ENCODE data around the gene ZNF576. TPM values are rescaled to one million over a fixed set of nuclear protein-coding genes. Genes with fewer than 3 reads are reported as not detected.
"Not testable (repeated sequence)": the region's sequence is repeated elsewhere in the genome, so short reads cannot be mapped to it uniquely, and the experiment has no call there.

Gene ZNF576
- total RNA-seq, 1 donor from 2014 or later = 6.8 TPM

DNA sequence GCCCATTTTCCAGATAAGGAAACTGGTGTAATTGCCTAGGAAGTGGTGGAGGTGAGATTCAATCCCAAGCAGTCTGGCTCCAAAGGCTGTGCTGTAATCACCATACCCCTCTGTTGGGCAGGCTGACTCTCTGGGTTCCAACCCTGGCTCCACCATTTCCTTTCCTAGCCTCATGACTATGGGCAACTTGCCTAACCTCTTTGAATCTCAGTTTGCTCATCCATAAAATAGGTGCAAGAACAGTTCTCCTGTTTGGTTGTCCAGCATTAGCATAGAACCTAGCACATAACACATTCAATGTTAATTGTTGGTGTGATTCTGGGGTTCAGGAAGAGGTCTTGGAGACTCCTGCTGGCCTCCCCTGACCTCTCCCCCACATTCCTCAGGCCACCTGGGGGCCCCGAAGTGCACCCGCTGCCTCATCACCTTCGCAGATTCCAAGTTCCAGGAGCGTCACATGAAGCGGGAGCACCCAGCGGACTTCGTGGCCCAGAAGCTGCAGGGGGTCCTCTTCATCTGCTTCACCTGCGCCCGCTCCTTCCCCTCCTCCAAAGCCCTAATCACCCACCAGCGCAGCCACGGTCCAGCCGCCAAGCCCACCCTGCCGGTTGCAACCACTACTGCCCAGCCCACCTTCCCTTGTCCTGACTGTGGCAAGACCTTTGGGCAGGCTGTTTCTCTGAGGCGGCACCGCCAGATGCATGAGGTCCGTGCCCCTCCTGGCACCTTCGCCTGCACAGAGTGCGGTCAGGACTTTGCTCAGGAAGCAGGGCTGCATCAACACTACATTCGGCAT, 2.2 kb downstream of the ZNF576 start:
- peaks cover 11 to 29% (median 15%) of the 10 kb centered on the region in 3 donors for H3K36me3 ChIP-seq (ENCODE audit: control insufficient read depth in 3 of 3, insufficient read depth in 3 of 3, low read length in 3 of 3)

DNA sequence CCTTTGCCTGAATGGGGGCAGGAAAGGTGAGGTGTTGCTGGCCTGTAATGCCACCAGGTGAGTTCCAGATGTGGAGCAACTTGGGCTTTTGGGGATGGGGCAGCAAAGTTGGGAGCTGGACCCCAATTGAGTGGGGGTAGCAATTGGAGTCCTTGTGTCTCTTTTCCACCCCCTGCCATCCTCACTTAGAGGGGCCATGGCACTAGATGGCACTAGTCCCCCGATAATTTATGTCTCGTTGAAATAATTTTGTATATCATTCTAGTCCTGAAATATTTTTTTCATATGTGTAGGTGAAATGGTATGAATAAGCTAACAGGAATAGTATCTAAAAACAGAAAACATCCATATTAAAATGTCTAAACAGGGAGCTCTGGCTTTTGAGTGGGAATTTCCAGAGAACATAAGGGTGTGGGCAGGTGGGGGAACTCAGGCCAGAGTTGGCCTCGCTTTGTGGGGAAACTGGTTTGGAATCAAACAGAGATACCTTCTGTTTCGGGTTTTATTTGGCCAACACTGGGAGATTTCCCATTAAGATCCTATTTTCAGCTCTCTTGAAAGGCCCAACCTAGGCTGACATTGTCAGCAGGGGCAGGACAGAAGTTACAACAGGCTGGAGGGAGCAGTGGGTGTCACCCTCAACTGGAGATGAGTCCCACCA, 3.4 kb downstream of the ZNF576 start:
- peaks cover 21 to 32% (median 24%) of the 10 kb centered on the region in 3 donors for H3K4me1 ChIP-seq (ENCODE audit: control insufficient read depth in 3 of 3, insufficient read depth in 3 of 3, low read length in 3 of 3)
- peaks cover 9 to 24% (median 15%) of the 10 kb centered on the region in 3 donors for H3K36me3 ChIP-seq (ENCODE audit: control insufficient read depth in 3 of 3, insufficient read depth in 3 of 3, low read length in 3 of 3)
- no peaks in the 10 kb centered on the region for H3K9me3 ChIP-seq (ENCODE audit: control insufficient read depth in 3 of 3, low read length in 3 of 3)
- no peaks in the 10 kb centered on the region for H3K27me3 ChIP-seq (ENCODE audit: control insufficient read depth in 3 of 3, insufficient read depth in 3 of 3, low read length in 3 of 3)
- H3K4me3 ChIP-seq (ENCODE audit: low read length in 3 of 3) = no peak overlapping the region
- no peak overlapping the region for H3K27ac ChIP-seq (ENCODE audit: low read depth, low read length)
- H3K9ac ChIP-seq (ENCODE audit: low read depth in 1 of 3, low read length in 3 of 3) = no peak overlapping the region

More for the DNA sequence above, 2.2 kb downstream of the ZNF576 start:
- Histone ChIP-seq H3K4me1 (ENCODE audit: control insufficient read depth in 3 of 3, insufficient read depth in 3 of 3, low read length in 3 of 3) (peaks cover 31 to 43% (median 33%) of the 10 kb centered on the region in 3 donors), H3K9me3 (ENCODE audit: control insufficient read depth in 3 of 3, low read length in 3 of 3) (no peaks in the 10 kb centered on the region), H3K9ac (ENCODE audit: low read depth in 1 of 3, low read length in 3 of 3) (no peak overlapping the region), H3K4me3 (ENCODE audit: low read length in 3 of 3) (no peak overlapping the region), H3K27ac (ENCODE audit: low read depth, low read length) (no peak overlapping the region), H3K27me3 (ENCODE audit: control insufficient read depth in 3 of 3, insufficient read depth in 3 of 3, low read length in 3 of 3) (no peaks in the 10 kb centered on the region)

DNA sequence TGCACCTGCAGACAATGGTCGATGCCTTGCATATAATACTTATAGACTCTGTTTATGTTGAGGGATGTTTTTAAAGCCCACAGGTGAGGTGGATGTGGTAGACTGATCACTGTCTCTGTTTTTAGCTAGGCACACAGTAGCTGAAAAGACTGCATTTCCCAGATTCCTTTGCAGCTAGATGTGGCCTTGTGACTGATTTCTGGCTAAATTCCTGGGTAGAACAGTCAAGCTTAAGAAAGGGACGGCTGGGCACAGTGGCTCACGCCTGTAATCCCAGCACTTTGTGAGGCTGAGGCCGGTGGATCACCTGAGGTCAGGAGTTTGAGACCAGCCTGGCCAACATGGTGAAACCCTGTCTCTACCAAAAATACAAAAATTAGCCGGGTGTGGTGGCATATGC, 3.9 kb downstream of the ZNF576 start:
- H3K27me3 ChIP-seq (ENCODE audit: control insufficient read depth in 3 of 3, insufficient read depth in 3 of 3, low read length in 3 of 3); H3K9me3 ChIP-seq (ENCODE audit: control insufficient read depth in 3 of 3, low read length in 3 of 3); H3K4me3 ChIP-seq (ENCODE audit: low read length in 3 of 3); H3K9ac ChIP-seq (ENCODE audit: low read depth in 1 of 3, low read length in 3 of 3); H3K27ac ChIP-seq (ENCODE audit: low read depth, low read length): not testable (repeated sequence)
- peaks cover 15 to 26% (median 18%) of the 10 kb centered on the region in 3 donors for H3K4me1 ChIP-seq (ENCODE audit: control insufficient read depth in 3 of 3, insufficient read depth in 3 of 3, low read length in 3 of 3)
- H3K36me3 ChIP-seq (ENCODE audit: control insufficient read depth in 3 of 3, insufficient read depth in 3 of 3, low read length in 3 of 3) = peaks cover 9 to 24% (median 15%) of the 10 kb centered on the region in 3 donors

DNA sequence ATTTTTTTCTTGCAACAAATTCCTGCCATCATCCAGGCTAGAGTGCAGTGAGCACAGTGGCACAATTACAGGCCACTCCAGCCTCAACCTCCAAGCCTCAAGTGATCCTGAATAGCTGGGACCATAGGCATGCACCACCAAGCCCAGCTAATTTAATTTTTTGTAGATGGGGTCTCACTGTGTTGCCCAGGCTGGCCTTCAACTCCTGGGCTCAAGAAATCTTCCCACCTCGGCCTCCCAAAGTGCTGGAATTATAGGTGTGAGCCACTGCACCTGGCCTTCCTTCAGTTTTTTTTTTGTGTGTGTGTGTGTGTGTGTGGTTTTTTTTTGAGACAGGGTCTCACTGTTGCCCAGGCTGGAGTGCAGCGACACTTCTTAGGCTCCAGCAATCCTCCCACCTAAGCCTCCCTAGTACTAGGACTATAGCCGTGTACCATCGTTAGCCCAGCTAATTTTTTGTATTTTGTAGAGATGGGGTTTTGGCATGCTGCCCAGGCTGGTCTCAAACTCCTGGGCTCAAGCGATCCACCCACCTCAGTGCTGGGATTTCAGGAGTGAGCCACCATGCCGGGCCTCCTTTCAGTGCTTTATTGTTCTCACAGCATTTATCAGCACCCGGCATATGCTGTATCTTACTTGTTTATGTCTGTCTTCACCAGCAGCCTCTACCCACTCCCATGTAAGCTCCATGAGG, 9.6 kb downstream of the ZNF576 start:
- H3K4me3 ChIP-seq (ENCODE audit: low read length in 3 of 3) = no peak overlapping the region
- H3K27ac ChIP-seq (ENCODE audit: low read depth, low read length) = no peak overlapping the region
- no peaks in the 10 kb centered on the region for H3K9me3 ChIP-seq (ENCODE audit: control insufficient read depth in 3 of 3, low read length in 3 of 3)
- H3K4me1 ChIP-seq (ENCODE audit: control insufficient read depth in 3 of 3, insufficient read depth in 3 of 3, low read length in 3 of 3) = peaks cover 0 to 4% (median 0%) of the 10 kb centered on the region in 3 donors
- peaks cover 4 to 10% (median 9%) of the 10 kb centered on the region in 3 donors for H3K36me3 ChIP-seq (ENCODE audit: control insufficient read depth in 3 of 3, insufficient read depth in 3 of 3, low read length in 3 of 3)
- H3K27me3 ChIP-seq (ENCODE audit: control insufficient read depth in 3 of 3, insufficient read depth in 3 of 3, low read length in 3 of 3) = no peaks in the 10 kb centered on the region
- H3K9ac ChIP-seq (ENCODE audit: low read depth in 1 of 3, low read length in 3 of 3) = no peak overlapping the region

DNA sequence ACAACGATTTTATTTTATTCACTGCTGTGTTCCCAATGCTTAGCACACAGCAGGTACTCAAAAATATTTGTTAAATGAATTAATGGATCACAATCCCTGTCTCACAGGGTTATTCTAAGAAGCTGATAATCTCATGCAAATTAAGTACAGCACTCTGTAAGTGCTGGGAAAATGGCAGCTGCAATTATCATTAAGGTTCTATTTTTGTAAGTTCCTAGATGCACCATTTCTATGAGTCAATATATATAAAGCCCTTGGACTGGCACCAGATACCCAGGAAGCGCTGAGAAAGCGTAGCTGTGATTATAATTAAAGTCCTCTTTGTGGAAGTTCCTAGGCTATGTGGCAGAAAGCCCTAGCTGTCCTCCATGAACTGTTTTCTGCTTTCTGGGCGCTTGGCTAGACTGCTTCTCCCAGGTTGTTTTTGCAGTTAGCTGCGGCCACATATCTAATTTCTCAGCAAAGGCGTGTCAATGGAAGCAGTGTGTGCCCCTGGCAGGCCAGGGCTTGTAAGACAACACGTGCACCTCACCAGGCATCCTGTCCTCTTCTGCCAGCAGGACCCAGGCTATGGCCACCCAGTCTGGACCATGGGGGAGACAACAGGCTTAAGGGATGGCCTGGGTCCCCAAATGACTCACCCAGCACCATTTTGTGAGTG, 10.3 kb downstream of the ZNF576 start:
- H3K4me3 ChIP-seq (ENCODE audit: low read length in 3 of 3) = no peak overlapping the region
- H3K9me3 ChIP-seq (ENCODE audit: control insufficient read depth in 3 of 3, low read length in 3 of 3) = no peaks in the 10 kb centered on the region
- H3K4me1 ChIP-seq (ENCODE audit: control insufficient read depth in 3 of 3, insufficient read depth in 3 of 3, low read length in 3 of 3) = peaks cover 0 to 4% (median 0%) of the 10 kb centered on the region in 3 donors
- no peak overlapping the region for H3K9ac ChIP-seq (ENCODE audit: low read depth in 1 of 3, low read length in 3 of 3)
- no peaks in the 10 kb centered on the region for H3K27me3 ChIP-seq (ENCODE audit: control insufficient read depth in 3 of 3, insufficient read depth in 3 of 3, low read length in 3 of 3)
- H3K27ac ChIP-seq (ENCODE audit: low read depth, low read length) = peak overlapping the region; percentile 19
- H3K36me3 ChIP-seq (ENCODE audit: control insufficient read depth in 3 of 3, insufficient read depth in 3 of 3, low read length in 3 of 3) = peaks cover 4 to 10% (median 5%) of the 10 kb centered on the region in 3 donors

DNA sequence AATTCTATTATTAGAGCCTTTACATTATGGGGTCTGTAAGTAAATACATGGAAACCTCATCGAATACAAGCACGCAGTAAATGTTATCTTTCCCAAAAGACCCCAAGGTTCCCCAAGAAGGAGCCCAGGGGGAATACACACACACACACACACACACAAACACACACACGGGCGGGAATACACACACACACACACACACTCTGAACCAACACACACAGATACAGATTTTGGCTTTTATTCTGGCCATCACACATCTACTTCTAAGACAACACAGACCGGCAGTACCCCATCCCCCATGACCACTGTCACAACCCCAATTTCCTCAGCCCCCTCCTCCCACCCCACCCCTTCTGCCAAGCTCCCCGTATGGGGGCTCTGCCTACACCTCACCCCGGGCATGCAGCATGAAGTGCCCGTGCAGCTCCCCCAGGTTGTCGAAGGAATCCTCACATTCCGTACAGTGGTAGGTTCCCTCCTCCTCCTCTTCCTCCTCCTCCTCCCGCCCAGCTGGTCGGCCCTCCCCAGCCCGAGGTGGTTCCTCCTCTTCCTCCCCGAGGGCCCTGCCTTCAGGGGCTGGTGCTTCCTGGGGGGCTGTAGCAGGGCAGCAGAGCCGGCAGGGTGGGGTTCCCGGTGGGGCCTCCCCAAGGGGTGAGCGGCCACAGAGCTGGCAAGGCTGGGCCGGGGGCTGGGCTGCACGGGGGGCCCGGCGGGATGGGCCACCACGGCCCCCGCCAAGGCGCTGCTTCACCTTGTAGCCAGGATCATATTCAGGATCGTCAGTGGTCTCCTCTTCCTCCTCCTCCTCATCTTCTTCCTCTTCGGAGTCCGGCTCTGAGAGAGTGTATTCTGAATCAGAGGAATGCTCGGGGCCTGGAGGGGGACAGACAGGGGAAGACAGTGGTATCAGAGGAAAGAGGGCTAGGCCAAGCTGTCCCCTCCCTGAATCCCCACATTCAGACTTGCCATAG, 11.1 kb downstream of the ZNF576 start:
- peak overlapping the region; percentile 19 for H3K27ac ChIP-seq (ENCODE audit: low read depth, low read length)
- H3K4me1 ChIP-seq (ENCODE audit: control insufficient read depth in 3 of 3, insufficient read depth in 3 of 3, low read length in 3 of 3) = peaks cover 0 to 4% (median 0%) of the 10 kb centered on the region in 3 donors
- H3K9me3 ChIP-seq (ENCODE audit: control insufficient read depth in 3 of 3, low read length in 3 of 3) = no peaks in the 10 kb centered on the region
- H3K36me3 ChIP-seq (ENCODE audit: control insufficient read depth in 3 of 3, insufficient read depth in 3 of 3, low read length in 3 of 3) = peaks cover 8 to 17% (median 8%) of the 10 kb centered on the region in 3 donors
- H3K27me3 ChIP-seq (ENCODE audit: control insufficient read depth in 3 of 3, insufficient read depth in 3 of 3, low read length in 3 of 3) = no peaks in the 10 kb centered on the region
- no peak overlapping the region for H3K9ac ChIP-seq (ENCODE audit: low read depth in 1 of 3, low read length in 3 of 3)
- no peak overlapping the region for H3K4me3 ChIP-seq (ENCODE audit: low read length in 3 of 3)

DNA sequence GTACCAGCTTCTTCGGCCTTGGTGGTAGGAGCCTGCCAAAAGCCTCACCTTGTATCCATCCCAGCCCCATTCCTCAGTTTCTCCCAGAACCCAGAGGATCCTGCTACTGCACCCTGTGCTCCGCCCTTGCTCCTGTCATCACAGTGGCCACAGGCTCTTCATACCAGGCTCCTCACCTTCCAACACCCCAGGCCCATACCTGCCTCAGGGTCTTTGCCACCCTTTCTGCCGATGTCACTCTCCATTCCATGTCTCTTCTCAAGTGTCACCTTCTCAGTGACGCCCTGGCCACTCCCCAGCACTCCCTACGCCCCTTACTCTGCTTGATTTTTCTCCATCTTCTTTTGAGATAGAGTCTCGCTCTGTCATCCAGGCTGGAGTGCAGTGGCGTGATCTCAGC, 13.5 kb downstream of the ZNF576 start:
- peaks cover 16 to 25% (median 22%) of the 10 kb centered on the region in 3 donors for H3K36me3 ChIP-seq (ENCODE audit: control insufficient read depth in 3 of 3, insufficient read depth in 3 of 3, low read length in 3 of 3)
- H3K27ac ChIP-seq (ENCODE audit: low read depth, low read length) = no peak overlapping the region
- no peaks in the 10 kb centered on the region for H3K27me3 ChIP-seq (ENCODE audit: control insufficient read depth in 3 of 3, insufficient read depth in 3 of 3, low read length in 3 of 3)
- no peak overlapping the region for H3K9ac ChIP-seq (ENCODE audit: low read depth in 1 of 3, low read length in 3 of 3)
- no peaks in the 10 kb centered on the region for H3K9me3 ChIP-seq (ENCODE audit: control insufficient read depth in 3 of 3, low read length in 3 of 3)
- H3K4me3 ChIP-seq (ENCODE audit: low read length in 3 of 3) = no peak overlapping the region
- peaks cover 0 to 4% (median 0%) of the 10 kb centered on the region in 3 donors for H3K4me1 ChIP-seq (ENCODE audit: control insufficient read depth in 3 of 3, insufficient read depth in 3 of 3, low read length in 3 of 3)

DNA sequence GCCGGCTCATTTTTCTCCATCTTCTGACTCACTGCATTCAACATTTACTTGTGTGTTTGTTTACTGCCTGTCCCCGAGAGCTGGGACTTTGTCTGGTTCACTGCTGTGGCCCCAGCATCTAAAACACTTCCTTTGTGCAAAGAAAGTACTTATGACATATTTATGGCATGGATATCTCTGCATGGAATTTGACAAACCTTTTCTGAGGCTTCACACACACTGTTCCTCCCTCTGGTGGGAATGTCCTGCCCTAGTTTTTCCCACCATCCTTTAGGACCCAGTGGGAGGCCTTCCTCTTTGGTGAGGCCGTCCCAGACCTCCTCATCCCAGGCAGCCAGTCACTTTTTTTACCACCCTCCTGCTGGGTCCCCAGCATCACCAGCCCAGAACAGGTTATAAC, 14.1 kb downstream of the ZNF576 start:
- Histone ChIP-seq H3K9ac (ENCODE audit: low read depth in 1 of 3, low read length in 3 of 3) (no peak overlapping the region), H3K4me3 (ENCODE audit: low read length in 3 of 3) (no peak overlapping the region), H3K4me1 (ENCODE audit: control insufficient read depth in 3 of 3, insufficient read depth in 3 of 3, low read length in 3 of 3) (peaks cover 0 to 4% (median 0%) of the 10 kb centered on the region in 3 donors), H3K27me3 (ENCODE audit: control insufficient read depth in 3 of 3, insufficient read depth in 3 of 3, low read length in 3 of 3) (no peaks in the 10 kb centered on the region), H3K27ac (ENCODE audit: low read depth, low read length) (no peak overlapping the region), H3K9me3 (ENCODE audit: control insufficient read depth in 3 of 3, low read length in 3 of 3) (no peaks in the 10 kb centered on the region), H3K36me3 (ENCODE audit: control insufficient read depth in 3 of 3, insufficient read depth in 3 of 3, low read length in 3 of 3) (peaks cover 16 to 25% (median 22%) of the 10 kb centered on the region in 3 donors)

DNA sequence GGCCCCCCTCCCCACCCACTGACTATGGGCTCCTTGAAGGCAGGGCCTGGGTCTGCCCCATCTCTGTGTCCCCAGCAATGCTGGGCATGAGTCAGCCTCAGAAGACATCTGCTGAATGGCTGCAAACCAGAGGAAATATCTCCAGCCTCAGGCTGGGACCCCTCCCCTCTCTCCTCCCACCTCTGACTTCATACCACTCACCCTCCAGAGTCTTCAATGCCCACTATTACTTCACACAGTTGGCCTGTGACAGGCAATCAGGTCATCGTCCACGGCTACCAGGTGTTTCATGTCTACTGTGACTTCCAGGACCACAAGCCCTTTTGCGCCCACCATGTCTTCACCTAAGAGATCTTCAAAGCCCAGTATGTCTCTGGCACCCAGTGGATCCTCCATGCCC, 15.4 kb downstream of the ZNF576 start, which contains the start of gene SRRM5:
SRRM5 (plus strand) TSS at position 301 of the 400 bp plus-strand sequence; CDS start at position 335, 34 bp downstream.
- no peak within 1 kb of the TSS for H3K4me3 ChIP-seq (ENCODE audit: low read length in 3 of 3)
- no peak within 1 kb of the TSS for H3K9ac ChIP-seq (ENCODE audit: low read depth in 1 of 3, low read length in 3 of 3)
- peaks cover 0 to 3% (median 0%) of the 10 kb centered on the region in 3 donors for H3K4me1 ChIP-seq (ENCODE audit: control insufficient read depth in 3 of 3, insufficient read depth in 3 of 3, low read length in 3 of 3)
- H3K27me3 ChIP-seq (ENCODE audit: control insufficient read depth in 3 of 3, insufficient read depth in 3 of 3, low read length in 3 of 3) = no peaks in the 10 kb centered on the region
- H3K9me3 ChIP-seq (ENCODE audit: control insufficient read depth in 3 of 3, low read length in 3 of 3) = no peaks in the 10 kb centered on the region
- peaks cover 16 to 25% (median 20%) of the 10 kb centered on the region in 3 donors for H3K36me3 ChIP-seq (ENCODE audit: control insufficient read depth in 3 of 3, insufficient read depth in 3 of 3, low read length in 3 of 3)
- no peak within 1 kb of the TSS for H3K27ac ChIP-seq (ENCODE audit: low read depth, low read length)
